GM18511 (cell line): ENCODE measurements around the gene SV2C.
"Not testable (repeated sequence)": the region's sequence is repeated elsewhere in the genome, so short reads cannot be mapped to it uniquely, and the experiment has no call there.

ENCODE experiments used
- ATAC-seq: cut with Tn5 transposase; IDR thresholded peaks from one replicate; pipeline ENCODE4 v1.9.1; 2021; ENCODE audit warnings: mild to moderate bottlenecking, moderate library complexity; ENCODE audit not compliant: unreplicated experiment

SV2C gene, protein sequence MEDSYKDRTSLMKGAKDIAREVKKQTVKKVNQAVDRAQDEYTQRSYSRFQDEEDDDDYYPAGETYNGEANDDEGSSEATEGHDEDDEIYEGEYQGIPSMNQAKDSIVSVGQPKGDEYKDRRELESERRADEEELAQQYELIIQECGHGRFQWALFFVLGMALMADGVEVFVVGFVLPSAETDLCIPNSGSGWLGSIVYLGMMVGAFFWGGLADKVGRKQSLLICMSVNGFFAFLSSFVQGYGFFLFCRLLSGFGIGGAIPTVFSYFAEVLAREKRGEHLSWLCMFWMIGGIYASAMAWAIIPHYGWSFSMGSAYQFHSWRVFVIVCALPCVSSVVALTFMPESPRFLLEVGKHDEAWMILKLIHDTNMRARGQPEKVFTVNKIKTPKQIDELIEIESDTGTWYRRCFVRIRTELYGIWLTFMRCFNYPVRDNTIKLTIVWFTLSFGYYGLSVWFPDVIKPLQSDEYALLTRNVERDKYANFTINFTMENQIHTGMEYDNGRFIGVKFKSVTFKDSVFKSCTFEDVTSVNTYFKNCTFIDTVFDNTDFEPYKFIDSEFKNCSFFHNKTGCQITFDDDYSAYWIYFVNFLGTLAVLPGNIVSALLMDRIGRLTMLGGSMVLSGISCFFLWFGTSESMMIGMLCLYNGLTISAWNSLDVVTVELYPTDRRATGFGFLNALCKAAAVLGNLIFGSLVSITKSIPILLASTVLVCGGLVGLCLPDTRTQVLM

GRCh38 chr5:76082772-76083554 is at the start of gene SV2C:
Gene SV2C (plus strand): TSS chr5:76083383. CDS start chr5:76131751, 48,368 bp downstream.
- no peak for ATAC-seq

DNA sequence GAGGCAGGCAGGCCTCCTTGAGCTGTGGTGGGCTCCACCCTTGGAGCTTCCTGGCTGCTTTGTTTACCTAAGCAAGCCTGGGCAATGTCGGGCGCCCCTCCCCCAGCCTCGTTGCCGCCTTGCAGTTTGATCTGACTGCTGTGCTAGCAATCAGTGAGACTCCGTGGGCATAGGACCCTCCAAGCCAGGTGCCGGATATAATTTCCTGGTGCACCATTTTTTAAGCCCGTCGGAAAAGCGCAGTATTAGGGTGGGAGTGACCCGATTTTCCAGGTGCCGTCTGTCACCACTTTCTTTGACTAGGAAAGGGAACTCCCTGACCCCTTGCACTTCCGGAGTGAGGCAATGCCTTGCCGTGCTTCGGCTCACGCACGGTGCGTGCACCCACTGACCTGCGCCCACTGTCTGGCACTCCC is 45.4 kb upstream of the SV2C start:
- not testable (repeated sequence) for ATAC-seq

DNA sequence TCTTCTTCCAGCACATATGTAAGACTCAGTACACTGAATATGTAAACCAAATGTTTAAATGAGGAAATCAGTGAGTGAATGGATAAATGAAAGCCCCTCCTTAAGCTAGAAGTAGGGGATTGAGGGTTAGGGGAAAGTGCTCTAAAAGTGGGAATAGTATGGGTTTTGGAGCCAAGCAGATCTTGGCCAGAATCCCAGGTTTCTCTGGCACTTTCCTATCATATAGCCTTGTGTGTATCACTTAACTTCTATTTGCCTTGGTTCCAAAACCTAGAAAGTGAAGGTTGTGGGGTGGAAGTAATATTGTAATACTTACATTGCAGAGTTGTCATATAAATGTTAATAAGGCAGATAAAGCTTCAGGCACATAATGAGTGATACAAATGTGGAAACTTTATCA is 45.0 kb upstream of the SV2C start:
- ATAC-seq: no peak

DNA sequence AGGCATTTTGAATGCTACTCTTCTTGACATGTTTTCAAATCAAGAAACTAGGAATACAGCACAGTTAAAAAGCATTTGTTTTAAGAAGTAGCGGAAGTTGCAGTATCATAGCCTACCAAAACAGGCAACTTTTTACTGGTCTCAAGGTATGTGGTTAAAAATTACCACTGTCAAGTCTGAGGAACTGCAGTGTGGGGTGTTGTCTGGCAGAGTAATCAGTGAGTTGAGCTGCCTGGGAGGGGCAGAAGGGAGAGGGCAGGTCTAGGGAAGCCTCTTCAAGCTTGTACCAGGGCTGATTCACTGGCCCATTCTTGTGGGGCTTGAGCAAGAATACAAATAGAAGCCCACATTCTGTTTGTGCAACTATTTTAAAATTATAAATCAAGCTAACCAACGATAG is 42.4 kb upstream of the SV2C start:
- no peak for ATAC-seq

DNA sequence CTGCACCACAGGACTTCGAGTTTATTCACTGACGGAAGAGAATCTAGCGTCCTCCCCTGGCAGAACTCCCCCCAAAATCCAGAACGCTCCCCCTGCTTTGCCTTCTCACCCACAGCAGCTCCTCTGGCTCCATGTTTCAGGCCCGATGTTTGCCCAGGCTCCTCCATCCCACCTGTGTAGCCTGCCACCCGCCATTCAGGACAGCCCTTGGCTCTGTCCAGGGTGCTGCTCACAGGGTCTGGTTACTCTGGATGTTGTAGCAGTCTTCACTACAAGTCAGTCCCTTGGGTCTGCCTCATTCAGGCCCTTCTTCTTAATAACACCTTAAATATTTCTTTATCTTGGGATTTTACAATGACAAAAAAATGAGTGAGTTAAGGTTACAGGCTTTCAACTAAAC is 41.3 kb upstream of the SV2C start:
- ATAC-seq: no peak

- ATAC-seq: no peak
These were observed 36.4 kb upstream of the SV2C start for GRCh38 chr5:76046741-76047140.

DNA sequence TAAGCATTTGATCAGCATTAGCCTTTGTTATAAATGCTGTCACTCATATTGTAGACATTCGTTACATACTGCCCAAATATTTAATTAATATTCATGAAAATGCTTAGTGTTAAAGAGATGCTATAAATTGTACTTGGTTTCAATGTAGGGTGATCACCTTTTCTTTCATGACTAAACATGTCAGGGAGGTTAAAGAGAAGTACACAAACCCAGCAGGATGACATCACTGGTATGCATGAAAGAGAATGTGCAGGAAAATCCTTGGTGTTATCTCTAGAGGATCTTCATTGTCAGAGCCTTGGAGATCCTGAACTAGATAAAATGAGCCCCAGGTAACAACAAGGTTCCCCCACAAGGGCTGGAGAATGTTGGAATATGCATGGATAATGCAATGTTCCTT is 33.0 kb upstream of the SV2C start:
- ATAC-seq: no peak

GRCh38 chr5:76062502-76063041 is 20.6 kb upstream of the SV2C start:
- ATAC-seq: no peak

GRCh38 chr5:76065258-76065657 is 17.9 kb upstream of the SV2C start:
- ATAC-seq: no peak

DNA sequence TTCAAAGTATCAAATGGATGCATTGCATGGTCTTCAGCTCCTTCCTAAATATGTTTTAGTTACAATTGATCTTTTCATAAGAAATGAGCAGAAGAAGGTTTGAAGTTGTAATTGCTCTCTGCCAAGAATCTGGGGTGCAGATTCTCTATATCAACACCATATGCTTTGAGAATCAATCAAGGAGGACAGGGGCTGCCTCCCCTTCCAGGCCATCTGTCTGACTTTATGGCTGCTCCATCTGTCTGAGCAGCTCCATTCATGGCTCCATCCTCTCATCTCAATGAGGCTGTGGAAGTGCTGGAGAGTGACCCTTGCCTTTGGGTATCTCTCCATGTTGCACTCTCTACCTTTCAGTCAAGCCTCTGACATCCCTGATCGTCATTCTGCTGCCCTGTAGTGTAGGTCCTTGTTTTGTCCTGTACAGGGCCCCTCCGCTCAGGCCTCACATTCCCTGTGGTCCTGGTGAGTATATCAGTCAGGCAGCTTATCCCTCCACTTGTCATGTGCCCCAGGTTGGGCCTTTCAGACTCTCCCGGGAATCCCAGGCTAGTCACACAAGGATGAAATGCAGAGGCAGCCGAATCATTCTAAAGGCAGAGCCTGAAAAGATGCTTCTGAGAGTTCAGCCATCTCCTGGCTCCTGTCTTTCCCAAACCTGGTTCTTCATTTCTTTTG is 14.0 kb upstream of the SV2C start:
- no peak for ATAC-seq

GRCh38 chr5:76074487-76075065 is 8.6 kb upstream of the SV2C start:
- ATAC-seq: no peak

- no peak for ATAC-seq
These were observed 1.1 kb upstream of the SV2C start for GRCh38 chr5:76081811-76082771.

DNA sequence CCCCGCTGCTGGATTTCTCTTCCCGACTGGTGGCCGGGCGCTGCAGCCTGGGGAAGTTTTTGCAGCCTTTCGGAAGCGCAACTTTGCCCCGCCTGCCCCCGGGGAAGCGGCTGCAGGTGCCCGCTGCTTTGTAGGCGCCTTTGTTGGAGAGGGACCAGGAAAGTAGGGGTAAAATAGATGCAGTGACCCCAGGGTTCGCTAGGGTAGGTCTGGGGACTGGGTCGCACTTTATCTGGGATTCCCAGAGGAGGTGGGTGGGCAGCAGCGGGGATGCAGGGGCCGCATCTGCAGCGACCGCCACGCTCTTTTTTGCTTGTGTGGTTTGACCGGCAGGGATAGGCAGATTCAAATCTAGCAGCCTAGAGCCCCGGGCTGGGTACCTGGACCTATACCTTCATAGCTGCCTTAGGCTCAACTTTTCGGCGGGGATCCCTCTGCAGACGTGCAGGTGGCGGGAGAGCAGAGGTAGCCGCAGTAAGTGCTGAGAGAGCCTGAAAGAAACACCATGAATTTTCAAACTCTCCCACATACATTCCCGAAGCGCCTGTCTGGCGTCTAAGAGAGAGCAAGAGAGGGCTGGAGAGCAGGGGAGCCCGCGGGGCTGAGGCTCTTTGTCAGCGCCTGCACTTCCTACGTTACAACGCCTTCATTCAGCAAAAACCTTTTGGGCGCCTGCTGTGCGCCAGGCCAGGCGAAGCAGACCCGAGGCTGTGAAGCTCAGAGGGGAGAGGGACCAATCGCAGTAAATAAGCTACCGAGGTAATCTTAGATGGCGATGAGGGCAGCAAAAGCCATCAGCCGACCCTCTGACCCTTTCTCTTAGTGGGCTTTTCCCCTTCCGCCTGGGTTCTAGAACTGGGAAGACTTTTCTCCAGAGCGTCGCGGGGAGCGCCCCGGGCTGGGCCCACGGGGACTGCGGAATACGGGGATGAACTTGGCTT is 642 bp downstream of the SV2C start:
- no peak for ATAC-seq

DNA sequence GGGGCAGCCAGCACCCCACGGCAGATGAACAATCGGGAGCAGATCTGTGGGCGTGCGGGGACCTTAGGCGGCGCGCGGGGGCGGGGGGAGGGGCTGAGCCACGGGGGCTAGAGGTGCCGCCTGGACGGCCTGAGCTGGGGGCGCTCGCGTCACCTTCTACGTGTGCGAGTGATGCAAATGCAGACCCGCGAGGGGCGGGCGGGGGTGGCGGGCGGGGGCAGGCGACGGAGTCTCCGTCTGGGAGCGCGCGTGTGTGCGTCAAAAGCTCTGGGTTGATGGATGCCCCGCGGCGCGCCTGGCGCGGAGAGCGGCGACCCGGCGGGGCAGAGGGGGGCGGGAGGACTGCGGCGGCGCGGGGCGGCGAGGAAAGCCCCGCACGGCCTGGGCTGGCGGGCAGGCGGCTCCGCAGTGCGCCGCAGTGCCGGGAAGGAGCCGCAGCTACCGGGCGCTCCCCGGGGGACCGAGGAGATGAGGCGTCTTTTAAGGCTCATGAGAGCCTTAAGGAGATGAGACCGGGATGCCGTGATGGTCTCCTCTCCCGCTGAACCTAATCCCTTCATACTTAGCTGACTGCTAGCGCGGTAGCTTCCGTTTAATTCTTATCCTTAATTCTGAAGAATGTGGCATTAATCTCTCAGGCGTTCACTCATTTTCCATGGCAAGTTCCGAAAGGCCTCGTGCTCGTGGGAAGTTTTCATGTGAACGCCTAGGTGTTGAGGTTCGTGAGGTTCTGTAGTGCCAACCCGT is 1.5 kb downstream of the SV2C start:
- ATAC-seq: no peak

GRCh38 chr5:76085243-76085579 is 2.0 kb downstream of the SV2C start:
- ATAC-seq: no peak

- ATAC-seq: no peak
These were observed 2.9 kb downstream of the SV2C start for GRCh38 chr5:76086095-76086494.

GRCh38 chr5:76089156-76089555 is 6.0 kb downstream of the SV2C start:
- ATAC-seq: not testable (repeated sequence)
